ENCODE data around the gene DTD2.

DTD2 gene

GRCh38 chr14:31435276-31435675 lies 22.0 kb downstream of the DTD2 start:
- Histone ChIP-seq H3K79me2 (no peaks in the 10 kb centered on the region), H3K4me1 (no peaks in the 10 kb centered on the region), H3K9me3 (ENCODE audit: control insufficient read depth, low read length) (no peaks in the 10 kb centered on the region), H3K27ac (no peak overlapping the region), H3K36me3 (ENCODE audit: control insufficient read depth, insufficient read depth, low read length) (no peaks in the 10 kb centered on the region), H3K4me3 (ENCODE audit: low read depth, low read length) (no peak overlapping the region), H3K9ac (no peak overlapping the region), H3K27me3 (ENCODE audit: control insufficient read depth, insufficient read depth, low read length) (no peaks in the 10 kb centered on the region), H2AFZ (no peak overlapping the region), H3K4me2 (ENCODE audit: low read length) (no peak overlapping the region)
- TF ChIP-seq CTCF (IDR thresholded peaks at IDR 0.05) = no peak

- Histone ChIP-seq H3K79me2 (no peaks in the 10 kb centered on the region), H2AFZ (no peak overlapping the region), H3K4me2 (ENCODE audit: low read length) (no peak overlapping the region), H3K4me1 (no peaks in the 10 kb centered on the region), H3K27ac (no peak overlapping the region), H3K27me3 (ENCODE audit: control insufficient read depth, insufficient read depth, low read length) (no peaks in the 10 kb centered on the region), H3K36me3 (ENCODE audit: control insufficient read depth, insufficient read depth, low read length) (no peaks in the 10 kb centered on the region), H3K9me3 (ENCODE audit: control insufficient read depth, low read length) (no peaks in the 10 kb centered on the region), H3K4me3 (ENCODE audit: low read depth, low read length) (no peak overlapping the region), H3K9ac (no peak overlapping the region)
- TF ChIP-seq CTCF (IDR thresholded peaks at IDR 0.05) = no peak
Measured at GRCh38 chr14:31430634-31431264, 26.6 kb downstream of the DTD2 start.

GRCh38 chr14:31429791-31430190 lies 27.5 kb downstream of the DTD2 start:
- H2AFZ ChIP-seq = no peak overlapping the region
- no peak overlapping the region for H3K27ac ChIP-seq
- H3K4me1 ChIP-seq = no peaks in the 10 kb centered on the region
- no peak for TF ChIP-seq CTCF (IDR thresholded peaks at IDR 0.05)
- H3K9me3 ChIP-seq (ENCODE audit: control insufficient read depth, low read length) = no peaks in the 10 kb centered on the region
- H3K9ac ChIP-seq = no peak overlapping the region
- no peak overlapping the region for H3K4me2 ChIP-seq (ENCODE audit: low read length)
- H3K27me3 ChIP-seq (ENCODE audit: control insufficient read depth, insufficient read depth, low read length) = no peaks in the 10 kb centered on the region
- no peaks in the 10 kb centered on the region for H3K79me2 ChIP-seq
- H3K36me3 ChIP-seq (ENCODE audit: control insufficient read depth, insufficient read depth, low read length) = no peaks in the 10 kb centered on the region
- H3K4me3 ChIP-seq (ENCODE audit: low read depth, low read length) = no peak overlapping the region

- Histone ChIP-seq H3K4me3 (ENCODE audit: low read depth, low read length) (no peak overlapping the region), H3K36me3 (ENCODE audit: control insufficient read depth, insufficient read depth, low read length) (no peaks in the 10 kb centered on the region), H3K9ac (no peak overlapping the region), H3K4me2 (ENCODE audit: low read length) (no peak overlapping the region), H3K27me3 (ENCODE audit: control insufficient read depth, insufficient read depth, low read length) (no peaks in the 10 kb centered on the region), H2AFZ (no peak overlapping the region), H3K79me2 (no peaks in the 10 kb centered on the region), H3K27ac (no peak overlapping the region), H3K4me1 (no peaks in the 10 kb centered on the region), H3K9me3 (ENCODE audit: control insufficient read depth, low read length) (no peaks in the 10 kb centered on the region)
- TF ChIP-seq CTCF (IDR thresholded peaks at IDR 0.05) = no peak
Measured at GRCh38 chr14:31428011-31428410, 29.3 kb downstream of the DTD2 start.

GRCh38 chr14:31426663-31427062 lies 30.6 kb downstream of the DTD2 start:
- Histone ChIP-seq H3K36me3 (ENCODE audit: control insufficient read depth, insufficient read depth, low read length) (no peaks in the 10 kb centered on the region), H3K4me2 (ENCODE audit: low read length) (no peak overlapping the region), H3K27ac (no peak overlapping the region), H3K9me3 (ENCODE audit: control insufficient read depth, low read length) (no peaks in the 10 kb centered on the region), H2AFZ (no peak overlapping the region), H3K9ac (no peak overlapping the region), H3K4me1 (no peaks in the 10 kb centered on the region), H3K27me3 (ENCODE audit: control insufficient read depth, insufficient read depth, low read length) (no peaks in the 10 kb centered on the region), H3K4me3 (ENCODE audit: low read depth, low read length) (no peak overlapping the region), H3K79me2 (no peaks in the 10 kb centered on the region)
- TF ChIP-seq CTCF (IDR thresholded peaks at IDR 0.05) = no peak

Measured in parathyroid adenoma (tissue), 2 donors.